HTERT RPE-1 (cell line): Measurements from ENCODE around the gene SNX11.

Experiments used
- in situ Hi-C: fragments of 300-500 bp; cut with MboI; formaldehyde crosslinking; loops from 4 replicates; pipeline ENCODE4 v1.14.3; 2020; ENCODE audit warnings: low sequenced_read_pairs

Gene SNX11

GRCh38 chr17:48093341-48094045, 14.1 kb upstream of the SNX11 start:
- in situ Hi-C loops = no loop called here

GRCh38 chr17:48095611-48096010, 12.0 kb upstream of the SNX11 start:
- in situ Hi-C loops = no loop called here

GRCh38 chr17:48100160-48100559, 7.4 kb upstream of the SNX11 start:
- in situ Hi-C loops = no loop called here

GRCh38 chr17:48100591-48101011, 7.0 kb upstream of the SNX11 start:
- in situ Hi-C loops = no loop called here

GRCh38 chr17:48101012-48101720, 6.4 kb upstream of the SNX11 start, which contains the start of gene CBX1:
Gene CBX1 (minus strand): TSS chr17:48101478. CDS start chr17:48077004, 24,474 bp downstream.
- in situ Hi-C loops = no loop called here

GRCh38 chr17:48102043-48102750, 5.4 kb upstream of the SNX11 start:
- in situ Hi-C loops = no loop called here

GRCh38 chr17:48102798-48103715, 4.5 kb upstream of the SNX11 start:
- in situ Hi-C loops = no loop called here

GRCh38 chr17:48104440-48104839, 3.1 kb upstream of the SNX11 start:
- in situ Hi-C loops = no loop called here

GRCh38 chr17:48106802-48107136, 797 bp upstream of the SNX11 start:
- in situ Hi-C loops = no loop called here

GRCh38 chr17:48110761-48111160, 3.2 kb downstream of the SNX11 start:
- in situ Hi-C loops = no loop called here

- in situ Hi-C loops = no loop called here
These were observed 4.3 kb downstream of the SNX11 start for GRCh38 chr17:48111937-48112241.

GRCh38 chr17:48113201-48113676, 5.7 kb downstream of the SNX11 start:
- in situ Hi-C loops = no loop called here

GRCh38 chr17:48121923-48122664, 14.5 kb downstream of the SNX11 start:
- in situ Hi-C loops = no loop called here

- in situ Hi-C loops = no loop called here
These were observed 15.1 kb downstream of the SNX11 start for GRCh38 chr17:48122665-48123045.

- in situ Hi-C loops = no loop called here
These were observed 15.5 kb downstream of the SNX11 start for GRCh38 chr17:48123111-48123510.

GRCh38 chr17:48123776-48124388, 16.3 kb downstream of the SNX11 start:
- in situ Hi-C loops = no loop called here

- in situ Hi-C loops = no loop called here
These were observed 18.4 kb downstream of the SNX11 start for GRCh38 chr17:48125829-48126531.

GRCh38 chr17:48126532-48126850, 18.9 kb downstream of the SNX11 start:
- in situ Hi-C loops = no loop called here

- in situ Hi-C loops = no loop called here
These were observed 19.9 kb downstream of the SNX11 start for GRCh38 chr17:48127371-48128051.
